Activated T-helper 17 cell treated with anti-CD3 and anti-CD28 coated beads, Interleukin-2, amount 50 U/mL, for 72 hours (primary cell): ENCODE results near the gene SETBP1. TPM values are rescaled to one million over a fixed set of nuclear protein-coding genes. Genes with fewer than 3 reads are reported as not detected.
A peak's percentile ranks its signal among the peaks of the same experiment; 100 is the strongest.
"Not testable (repeated sequence)": the region's sequence is repeated elsewhere in the genome, so short reads cannot be mapped to it uniquely, and the experiment has no call there.

Experiments
- ATAC-seq: fragments of 150-1000 bp; cut with Tn5 transposase; replicated peaks from 2 replicates; pipeline ENCODE4 v1.10.0; 2021; ENCODE audit warnings: mild to moderate bottlenecking, moderate library complexity
- H3K27ac Mint-ChIP-seq: one replicate; pipeline ENCODE4 v1.8.0; 2022; ENCODE audit warnings: mixed read lengths
- H3K27me3 Mint-ChIP-seq: one replicate; pipeline ENCODE4 v1.8.0; 2022; ENCODE audit warnings: mixed read lengths
- H3K36me3 Mint-ChIP-seq: one replicate; pipeline ENCODE4 v1.8.0; 2022; ENCODE audit warnings: low read depth, mild to moderate bottlenecking, mixed read lengths
- H3K4me1 Mint-ChIP-seq: one replicate; pipeline ENCODE4 v1.8.0; 2022; ENCODE audit warnings: mixed read lengths
- H3K4me3 Mint-ChIP-seq: one replicate; pipeline ENCODE4 v1.8.0; 2022; ENCODE audit warnings: mild to moderate bottlenecking, mixed read lengths
- H3K9me3 Mint-ChIP-seq: one replicate; pipeline ENCODE4 v1.8.0; 2022; ENCODE audit warnings: mixed read lengths
- total RNA-seq, 2 donors: library from RNA; stranded (reverse); gene quantifications; one replicate each; pipeline ENCODE4 v1.2.3, GENCODE V29; 2022

Gene SETBP1
- total RNA-seq, 2 donors from 2014 or later = 2.2 to 7.6 TPM

DNA sequence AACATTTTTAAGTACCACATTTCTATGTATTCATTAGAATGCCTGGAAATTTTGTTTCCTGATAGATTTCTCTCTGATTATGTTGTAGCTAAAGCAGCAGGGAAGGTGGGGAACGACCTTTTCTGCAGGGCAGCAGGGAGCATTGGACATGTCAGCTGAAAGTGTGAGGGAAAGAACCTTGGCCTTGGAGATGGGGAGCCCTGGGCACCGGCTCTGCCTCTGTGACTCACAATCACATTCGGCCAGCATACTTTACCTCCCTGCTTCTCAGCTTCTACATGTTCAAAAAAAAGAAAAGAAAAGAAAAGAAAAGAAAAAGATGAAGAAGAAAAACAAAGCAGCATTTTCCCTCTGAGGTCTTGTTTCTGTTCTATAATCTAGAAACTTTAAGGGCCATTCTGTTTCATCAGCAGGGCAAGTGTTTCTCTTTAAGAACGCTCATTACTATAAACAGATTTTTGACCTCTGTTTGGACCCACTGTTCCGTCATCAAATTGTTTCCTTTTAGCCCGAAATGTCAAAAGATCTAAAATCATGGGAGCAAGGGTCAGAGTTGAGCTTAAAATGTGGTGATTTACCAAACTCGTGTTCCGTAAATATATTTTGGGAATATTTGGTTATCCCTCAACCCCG, 27.9 kb downstream of the SETBP1 start:
- Mint-ChIP-seq H3K27ac (no peak overlapping the region), H3K9me3 (no peaks in the 10 kb centered on the region), H3K4me3 (no peak overlapping the region), H3K27me3 (peaks cover 14% of the 10 kb centered on the region), H3K36me3 (no peaks in the 10 kb centered on the region), H3K4me1 (peaks cover 9% of the 10 kb centered on the region)
- ATAC-seq = no peak

GRCh38 chr18:44709307-44710126, 28.8 kb downstream of the SETBP1 start:
- peaks cover 17% of the 10 kb centered on the region for H3K27me3 Mint-ChIP-seq
- H3K9me3 Mint-ChIP-seq = no peaks in the 10 kb centered on the region
- H3K4me1 Mint-ChIP-seq = peaks cover 9% of the 10 kb centered on the region
- no peaks in the 10 kb centered on the region for H3K36me3 Mint-ChIP-seq
- H3K27ac Mint-ChIP-seq = no peak overlapping the region
- peak; percentile 82 for ATAC-seq
- no peak overlapping the region for H3K4me3 Mint-ChIP-seq

DNA sequence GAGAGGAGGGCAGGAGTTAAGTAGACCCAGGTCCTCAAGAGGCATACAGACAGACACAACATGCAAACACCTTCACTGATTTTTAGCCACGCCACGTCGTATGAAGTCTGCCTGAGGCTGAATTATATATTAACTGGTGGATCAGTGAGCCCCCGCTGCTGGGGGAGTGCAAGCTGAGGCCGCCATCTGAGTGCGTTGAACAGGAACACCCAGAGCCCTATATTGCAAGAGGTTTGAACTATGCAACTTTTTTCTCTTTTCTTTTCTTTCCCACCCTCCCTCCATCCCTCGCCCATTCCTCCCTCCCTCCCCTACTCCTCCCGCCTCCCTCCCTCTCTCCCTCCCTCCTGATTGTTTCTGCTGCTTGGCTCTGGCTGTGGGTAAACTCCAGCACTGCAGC, 30.2 kb downstream of the SETBP1 start:
- ATAC-seq = no peak
- no peaks in the 10 kb centered on the region for H3K9me3 Mint-ChIP-seq
- no peak overlapping the region for H3K4me3 Mint-ChIP-seq
- H3K27ac Mint-ChIP-seq = no peak overlapping the region
- no peaks in the 10 kb centered on the region for H3K36me3 Mint-ChIP-seq
- peaks cover 9% of the 10 kb centered on the region for H3K4me1 Mint-ChIP-seq
- peaks cover 18% of the 10 kb centered on the region for H3K27me3 Mint-ChIP-seq

DNA sequence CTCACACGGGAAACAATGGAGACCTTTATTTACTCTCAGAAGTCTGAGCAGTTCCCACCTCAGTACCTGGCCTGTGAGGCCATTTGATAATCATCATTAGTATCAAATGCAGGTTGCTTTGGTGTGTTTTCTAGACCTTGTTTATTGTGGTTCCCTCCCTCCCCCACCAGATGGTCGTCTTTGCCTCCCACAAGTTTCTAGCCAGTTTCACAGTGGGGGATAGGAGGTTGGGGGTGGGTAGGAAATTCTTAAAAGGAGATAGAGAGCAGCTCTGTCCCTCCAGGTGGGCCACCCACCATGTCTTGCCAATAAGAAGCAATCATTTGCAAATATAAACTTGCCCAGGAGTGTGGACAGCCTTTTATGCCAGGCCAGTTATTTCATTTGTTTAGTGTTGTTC, 31.3 kb downstream of the SETBP1 start:
- ATAC-seq = no peak
- Mint-ChIP-seq H3K27ac (no peak overlapping the region), H3K27me3 (peaks cover 13% of the 10 kb centered on the region), H3K9me3 (no peaks in the 10 kb centered on the region), H3K4me3 (no peak overlapping the region), H3K36me3 (no peaks in the 10 kb centered on the region), H3K4me1 (peaks cover 11% of the 10 kb centered on the region)

DNA sequence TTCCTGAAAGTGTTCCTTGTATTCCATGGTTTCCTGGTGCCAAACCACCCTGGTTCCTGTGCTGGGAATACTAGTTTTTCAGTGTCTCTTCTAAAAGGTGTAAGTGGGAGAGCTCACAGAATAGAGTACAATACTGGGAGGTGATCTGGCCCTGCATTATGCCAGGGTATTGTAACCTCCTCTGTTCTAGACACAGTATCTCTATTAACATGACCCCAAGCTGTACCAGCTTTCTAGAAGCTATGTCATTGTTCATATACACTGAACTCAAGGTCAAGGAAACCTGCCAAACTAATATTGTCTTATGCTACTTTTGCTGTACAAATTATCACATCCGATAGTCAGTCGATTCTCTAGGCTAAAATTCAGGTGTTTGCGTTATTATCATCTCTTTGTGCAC, 32.7 kb downstream of the SETBP1 start:
- Mint-ChIP-seq H3K27me3 (peaks cover 7% of the 10 kb centered on the region), H3K4me1 (peaks cover 21% of the 10 kb centered on the region), H3K9me3 (no peaks in the 10 kb centered on the region), H3K4me3 (no peak overlapping the region), H3K27ac (no peak overlapping the region), H3K36me3 (no peaks in the 10 kb centered on the region)
- no peak for ATAC-seq

DNA sequence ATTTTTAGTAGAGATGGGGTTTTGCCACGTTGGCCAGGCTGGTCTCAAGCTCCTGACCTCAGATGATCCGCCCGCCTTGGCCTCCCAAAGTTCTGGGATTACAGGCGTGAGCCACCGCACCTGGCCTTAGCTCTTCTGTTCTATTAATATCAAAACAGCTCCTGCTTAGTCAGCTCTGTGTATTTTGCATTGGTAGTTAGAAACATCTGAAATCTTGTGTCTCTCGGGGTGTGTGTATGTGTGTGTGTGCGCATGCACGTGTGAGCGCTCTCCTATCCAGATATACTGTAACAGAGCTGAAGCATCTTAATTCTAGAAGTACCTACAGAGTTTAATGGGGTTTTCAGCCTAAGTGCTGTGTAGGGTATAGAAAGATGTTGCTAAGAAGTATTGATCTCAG, 33.7 kb downstream of the SETBP1 start:
- H3K9me3 Mint-ChIP-seq = no peaks in the 10 kb centered on the region
- no peak for ATAC-seq
- no peak overlapping the region for H3K4me3 Mint-ChIP-seq
- H3K4me1 Mint-ChIP-seq = peaks cover 19% of the 10 kb centered on the region
- H3K27ac Mint-ChIP-seq = no peak overlapping the region
- peaks cover 7% of the 10 kb centered on the region for H3K27me3 Mint-ChIP-seq
- H3K36me3 Mint-ChIP-seq = no peaks in the 10 kb centered on the region

- H3K4me1 Mint-ChIP-seq = peaks cover 13% of the 10 kb centered on the region
- H3K9me3 Mint-ChIP-seq = no peaks in the 10 kb centered on the region
- no peak for ATAC-seq
- peaks cover 7% of the 10 kb centered on the region for H3K27me3 Mint-ChIP-seq
- H3K4me3 Mint-ChIP-seq = no peak overlapping the region
- no peak overlapping the region for H3K27ac Mint-ChIP-seq
- H3K36me3 Mint-ChIP-seq = no peaks in the 10 kb centered on the region
Measured at GRCh38 chr18:44715245-44715644, 34.6 kb downstream of the SETBP1 start.

DNA sequence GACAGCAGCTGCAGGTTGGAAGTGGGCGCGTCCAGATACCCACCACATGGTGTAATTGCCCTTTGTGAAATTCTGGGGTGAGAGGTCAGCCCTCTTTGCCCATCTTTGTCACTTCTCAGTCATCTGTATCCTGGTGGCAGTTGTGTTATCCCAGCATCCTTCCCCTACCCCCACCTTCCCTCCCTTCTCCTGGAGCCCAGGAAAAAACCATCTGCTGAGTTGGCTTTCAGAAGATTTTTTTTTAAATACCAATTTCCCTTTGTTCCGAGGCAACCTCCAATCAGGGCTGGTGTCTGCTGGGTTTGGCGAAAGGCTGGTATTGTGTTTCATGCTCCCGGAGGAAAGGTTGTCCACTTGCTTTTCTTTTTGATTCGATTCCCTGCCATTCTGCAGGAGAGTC, 35.2 kb downstream of the SETBP1 start:
- H3K4me1 Mint-ChIP-seq = peaks cover 15% of the 10 kb centered on the region
- no peak overlapping the region for H3K27ac Mint-ChIP-seq
- H3K9me3 Mint-ChIP-seq = no peaks in the 10 kb centered on the region
- H3K4me3 Mint-ChIP-seq = no peak overlapping the region
- H3K36me3 Mint-ChIP-seq = no peaks in the 10 kb centered on the region
- peaks cover 7% of the 10 kb centered on the region for H3K27me3 Mint-ChIP-seq
- no peak for ATAC-seq

DNA sequence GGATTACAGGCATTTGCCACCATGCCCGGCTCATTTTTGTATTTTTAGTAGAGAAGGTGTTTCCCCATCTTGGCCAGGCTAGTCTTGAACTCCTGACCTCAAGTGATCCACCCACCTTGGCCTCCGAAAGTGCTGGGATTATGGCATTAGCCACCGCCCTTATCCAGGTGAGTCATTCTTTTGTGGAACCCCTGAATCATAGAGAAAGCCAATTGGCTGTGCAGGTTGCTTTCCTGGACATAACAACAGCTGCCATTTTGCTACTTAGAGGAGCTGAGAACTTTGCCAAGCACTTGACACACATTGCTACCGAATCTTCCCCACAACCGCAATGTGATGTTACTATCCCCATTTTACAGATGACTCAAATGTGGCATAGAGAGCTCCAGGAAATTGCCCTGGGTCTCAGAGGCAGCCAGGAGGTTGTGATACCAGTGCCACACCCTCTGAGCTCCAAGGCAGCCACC, 36.0 kb downstream of the SETBP1 start:
- peak overlapping the region; percentile 31 for H3K4me3 Mint-ChIP-seq
- ATAC-seq = peak; percentile 94
- H3K27me3 Mint-ChIP-seq = peaks cover 7% of the 10 kb centered on the region
- H3K36me3 Mint-ChIP-seq = no peaks in the 10 kb centered on the region
- H3K4me1 Mint-ChIP-seq = peaks cover 15% of the 10 kb centered on the region
- peak overlapping the region; percentile 66 for H3K27ac Mint-ChIP-seq
- H3K9me3 Mint-ChIP-seq = no peaks in the 10 kb centered on the region

GRCh38 chr18:44719519-44720060, 38.9 kb downstream of the SETBP1 start:
- H3K9me3 Mint-ChIP-seq = no peaks in the 10 kb centered on the region
- ATAC-seq = no peak
- peak overlapping the region; percentile 51 for H3K27ac Mint-ChIP-seq
- H3K4me1 Mint-ChIP-seq = peaks cover 29% of the 10 kb centered on the region
- H3K27me3 Mint-ChIP-seq = peaks cover under 1% of the 10 kb centered on the region
- H3K4me3 Mint-ChIP-seq = no peak overlapping the region
- no peaks in the 10 kb centered on the region for H3K36me3 Mint-ChIP-seq

DNA sequence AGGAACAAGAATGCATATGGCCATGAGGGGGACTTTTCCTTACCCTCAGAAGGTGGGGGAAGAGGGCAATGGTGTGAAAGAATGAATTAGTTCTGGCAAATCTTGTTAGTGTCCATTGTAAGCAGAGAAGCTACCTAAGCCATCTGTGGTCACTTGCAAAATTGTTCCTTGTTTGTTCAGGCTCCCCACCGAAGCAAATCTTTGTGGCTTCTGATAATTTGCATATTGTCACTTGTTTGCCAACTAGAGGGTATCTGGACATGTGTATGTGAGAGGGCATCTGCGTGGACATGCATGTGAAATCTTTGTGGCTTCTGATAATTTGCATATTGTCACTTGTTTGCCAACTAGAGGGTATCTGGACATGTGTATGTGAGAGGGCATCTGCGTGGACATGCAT, 41.1 kb downstream of the SETBP1 start:
- H3K4me1 Mint-ChIP-seq = peaks cover 48% of the 10 kb centered on the region
- H3K36me3 Mint-ChIP-seq, H3K27me3 Mint-ChIP-seq, H3K9me3 Mint-ChIP-seq, H3K27ac Mint-ChIP-seq, H3K4me3 Mint-ChIP-seq, ATAC-seq: not testable (repeated sequence)

- peak overlapping the region; percentile 81 for H3K27ac Mint-ChIP-seq
- peak overlapping the region; percentile 49 for H3K4me3 Mint-ChIP-seq
Measured at GRCh38 chr18:44723411-44723810, 42.7 kb downstream of the SETBP1 start.

DNA sequence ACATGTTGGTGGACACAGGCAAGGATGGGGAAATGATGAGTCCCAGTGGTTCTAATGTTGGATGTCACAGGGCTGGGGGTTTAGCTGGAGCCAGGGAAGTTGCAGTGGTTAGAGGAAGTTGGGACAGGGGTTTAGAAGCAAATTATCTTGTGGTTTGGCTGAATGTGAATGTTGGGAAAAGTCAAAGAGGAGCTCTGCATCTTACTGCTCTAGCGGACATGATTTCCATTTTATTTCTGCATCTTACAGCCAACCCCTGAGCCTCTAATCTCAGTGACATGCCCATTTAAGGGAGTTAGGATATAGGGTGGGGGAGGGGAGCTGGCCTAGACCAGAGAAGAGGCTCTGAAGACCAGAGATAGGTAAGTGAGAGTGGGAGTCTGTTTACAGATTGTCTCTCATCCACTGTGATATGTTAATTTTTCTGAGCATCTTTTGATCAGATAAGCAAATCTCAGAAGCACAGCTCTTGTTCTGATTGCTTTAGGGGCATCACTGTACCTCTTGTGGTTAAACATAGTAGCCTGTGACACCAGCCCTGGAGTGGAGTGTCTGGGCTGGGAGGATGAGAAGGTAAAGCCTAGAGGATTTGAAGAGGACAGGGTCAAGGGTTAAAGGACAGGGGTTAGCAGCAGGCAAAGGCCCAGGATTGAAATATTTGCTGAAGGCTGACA, 43.6 kb downstream of the SETBP1 start:
- H3K4me3 Mint-ChIP-seq = peak overlapping the region; percentile 49
- H3K4me1 Mint-ChIP-seq = peaks cover 40% of the 10 kb centered on the region
- peak; percentile 40 for ATAC-seq

More at GRCh38 chr18:44723411-44723810, 42.7 kb downstream of the SETBP1 start:
- no peaks in the 10 kb centered on the region for H3K36me3 Mint-ChIP-seq
- H3K9me3 Mint-ChIP-seq = no peaks in the 10 kb centered on the region
- ATAC-seq = no peak
- H3K4me1 Mint-ChIP-seq = peaks cover 40% of the 10 kb centered on the region
- no peaks in the 10 kb centered on the region for H3K27me3 Mint-ChIP-seq

GRCh38 chr18:44725300-44726058, 44.8 kb downstream of the SETBP1 start:
- peak; percentile 86 for ATAC-seq
- Mint-ChIP-seq H3K27me3 (no peaks in the 10 kb centered on the region), H3K4me1 (peaks cover 41% of the 10 kb centered on the region), H3K36me3 (no peaks in the 10 kb centered on the region), H3K4me3 (peak overlapping the region; percentile 49), H3K27ac (peak overlapping the region; percentile 81), H3K9me3 (peaks cover 2% of the 10 kb centered on the region)

More for the DNA sequence above, 43.6 kb downstream of the SETBP1 start:
- Mint-ChIP-seq H3K9me3 (no peaks in the 10 kb centered on the region), H3K27ac (peak overlapping the region; percentile 81), H3K36me3 (no peaks in the 10 kb centered on the region), H3K27me3 (no peaks in the 10 kb centered on the region)
